Smooth muscle cell (in vitro differentiated cells): ENCODE measurements around the gene AGRN. TPM values are rescaled to one million over a fixed set of nuclear protein-coding genes. Genes with fewer than 3 reads are reported as not detected.

Source experiments
- DNase-seq: peaks from one replicate; lab custom pipeline; 2025; ENCODE audit not compliant: unreplicated experiment; lab: John Stamatoyannopoulos, UW
- H2AFZ ChIP-seq: fragments of 200-600 bp; sonication (generic); 2 replicates; pipeline ENCODE4 v1.6.0; 2016; ENCODE audit warnings: antibody characterized with exemption, low read depth, mild to moderate bottlenecking
- H3F3A ChIP-seq: fragments of 200-600 bp; sonication (generic); 2 replicates; pipeline ENCODE4 v1.6.0; 2017; ENCODE audit warnings: antibody characterized with exemption, low read depth
- H3K27ac ChIP-seq: fragments of 200-600 bp; sonication (generic); 2 replicates; pipeline ENCODE4 v1.5.1; 2016; ENCODE audit warnings: low read depth, mild to moderate bottlenecking
- H3K27me3 ChIP-seq: fragments of 200-600 bp; sonication (generic); 2 replicates; pipeline ENCODE4 v1.6.1; 2016; ENCODE audit warnings: low read depth, mild to moderate bottlenecking
- H3K36me3 ChIP-seq: fragments of 200-600 bp; sonication (generic); 2 replicates; pipeline ENCODE4 v1.5.1; 2016; ENCODE audit warnings: low read depth
- H3K4me1 ChIP-seq: fragments of 200-600 bp; sonication (generic); 2 replicates; pipeline ENCODE4 v1.5.1; 2016; ENCODE audit warnings: low read depth
- H3K4me2 ChIP-seq: fragments of 200-600 bp; sonication (generic); 2 replicates; pipeline ENCODE4 v1.6.0; 2016; ENCODE audit warnings: mild to moderate bottlenecking
- H3K4me3 ChIP-seq: fragments of 200-600 bp; sonication (generic); 2 replicates; pipeline ENCODE4 v1.5.1; 2016; ENCODE audit warnings: mild to moderate bottlenecking
- H3K79me2 ChIP-seq: fragments of 200-600 bp; sonication (generic); 2 replicates; pipeline ENCODE4 v1.6.0; 2016; ENCODE audit warnings: low read depth, mild to moderate bottlenecking
- H3K9ac ChIP-seq: fragments of 200-600 bp; sonication (generic); 2 replicates; pipeline ENCODE4 v1.6.0; 2016; ENCODE audit warnings: low read depth
- H3K9me3 ChIP-seq: fragments of 200-600 bp; sonication (generic); replicated peaks from 2 replicates; pipeline ENCODE4 v1.5.1; 2016; ENCODE audit warnings: low read depth
- H4K20me1 ChIP-seq: fragments of 200-600 bp; sonication (generic); 2 replicates; pipeline ENCODE4 v1.6.0; 2016; ENCODE audit warnings: low read depth
- WGBS: methylation state at CpG from one replicate; pipeline ENCODE4 v1.1.7; 2016; ENCODE audit warnings: low lambda C conversion rate; 5-methylcytosine and 5-hydroxymethylcytosine counted together
- polyA plus RNA-seq: library from polyadenylated mRNA; unstranded; fragments of >200 nt; fragmentation: Nextera tagmentation; extraction: Ambion mirVana; gene quantifications from 2 replicates; pipeline ENCODE4 v1.2.1, GENCODE V29; 2016
- total RNA-seq: library from RNA; depleted of rRNA; stranded (reverse); fragments of >200 nt; gene quantifications from 2 replicates; pipeline ENCODE4 v1.2.3, GENCODE V29; 2014
- TF ChIP-seq, protein P1 (sequence below): fragments of 200-600 bp; sonication (generic); IDR thresholded peaks from 2 replicates; pipeline ENCODE4 v1.5.1; 2017; ENCODE audit warnings: borderline replicate concordance, mild to moderate bottlenecking, antibody characterized with exemption; ENCODE audit not compliant: insufficient read depth, poor library complexity, severe bottlenecking

The AGRN gene
- total and polyA plus RNA-seq, 2 experiments from 2014 or later = 17.5 to 24.7 TPM

DNA sequence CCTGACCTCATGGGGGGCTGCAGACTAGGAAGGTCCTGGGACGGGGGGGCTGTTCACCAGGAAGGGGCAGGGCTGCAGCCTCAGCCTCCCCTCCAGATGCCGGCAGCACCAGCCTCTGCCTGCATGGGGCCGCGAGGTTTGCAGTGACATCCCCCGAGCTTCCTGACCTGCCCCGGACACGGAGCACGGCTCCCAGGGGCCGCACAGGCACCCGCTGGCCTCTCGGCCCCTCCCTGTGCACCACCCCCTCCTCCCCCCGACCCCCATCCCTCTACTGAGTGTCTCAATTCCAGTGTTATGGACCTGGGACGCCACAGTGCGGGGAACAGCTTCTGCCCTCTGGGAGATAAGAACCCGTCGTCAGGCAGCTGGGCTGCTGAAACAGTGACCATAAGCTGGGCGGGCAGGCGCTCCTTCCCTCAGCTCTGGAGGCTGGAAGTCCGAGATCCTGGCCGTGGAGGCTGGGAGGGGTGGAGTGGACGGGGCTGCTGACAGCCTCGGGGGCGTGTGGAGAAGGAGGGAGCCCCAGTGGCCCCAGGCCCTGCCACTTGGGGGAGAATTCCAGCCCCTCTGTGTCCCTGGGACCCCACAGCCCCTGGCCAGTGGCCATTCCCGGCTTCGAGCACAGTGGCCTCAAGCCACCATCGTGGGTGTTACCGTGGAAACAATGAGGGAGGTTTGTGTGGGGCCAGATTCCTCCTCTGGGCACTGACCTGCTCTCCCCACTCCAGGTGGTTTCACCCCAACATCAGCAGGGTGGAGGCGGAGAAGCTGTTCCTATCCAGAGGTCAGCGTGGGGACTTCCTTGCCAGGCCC, 42.6 kb downstream of the AGRN start:
- 46% methylated on average over 27 of the region's 29 CpGs for WGBS
- H2AFZ ChIP-seq = no peak overlapping the region
- peak overlapping the region; percentile 81 for H3K4me2 ChIP-seq
- H3K4me3 ChIP-seq = no peak overlapping the region
- no peak for DNase-seq
- H4K20me1 ChIP-seq = no peaks in the 10 kb centered on the region
- H3K4me1 ChIP-seq = peaks cover 28% of the 10 kb centered on the region
- TF ChIP-seq, protein P1, sequence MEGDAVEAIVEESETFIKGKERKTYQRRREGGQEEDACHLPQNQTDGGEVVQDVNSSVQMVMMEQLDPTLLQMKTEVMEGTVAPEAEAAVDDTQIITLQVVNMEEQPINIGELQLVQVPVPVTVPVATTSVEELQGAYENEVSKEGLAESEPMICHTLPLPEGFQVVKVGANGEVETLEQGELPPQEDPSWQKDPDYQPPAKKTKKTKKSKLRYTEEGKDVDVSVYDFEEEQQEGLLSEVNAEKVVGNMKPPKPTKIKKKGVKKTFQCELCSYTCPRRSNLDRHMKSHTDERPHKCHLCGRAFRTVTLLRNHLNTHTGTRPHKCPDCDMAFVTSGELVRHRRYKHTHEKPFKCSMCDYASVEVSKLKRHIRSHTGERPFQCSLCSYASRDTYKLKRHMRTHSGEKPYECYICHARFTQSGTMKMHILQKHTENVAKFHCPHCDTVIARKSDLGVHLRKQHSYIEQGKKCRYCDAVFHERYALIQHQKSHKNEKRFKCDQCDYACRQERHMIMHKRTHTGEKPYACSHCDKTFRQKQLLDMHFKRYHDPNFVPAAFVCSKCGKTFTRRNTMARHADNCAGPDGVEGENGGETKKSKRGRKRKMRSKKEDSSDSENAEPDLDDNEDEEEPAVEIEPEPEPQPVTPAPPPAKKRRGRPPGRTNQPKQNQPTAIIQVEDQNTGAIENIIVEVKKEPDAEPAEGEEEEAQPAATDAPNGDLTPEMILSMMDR = no peak
- H3K79me2 ChIP-seq = no peaks in the 10 kb centered on the region
- H3K9me3 ChIP-seq = no peaks in the 10 kb centered on the region
- H3K27me3 ChIP-seq = peaks cover 18% of the 10 kb centered on the region
- peak overlapping the region; percentile 37 for H3K9ac ChIP-seq
- no peaks in the 10 kb centered on the region for H3K36me3 ChIP-seq
- H3K27ac ChIP-seq = no peak overlapping the region
- H3F3A ChIP-seq = no peaks in the 10 kb centered on the region

DNA sequence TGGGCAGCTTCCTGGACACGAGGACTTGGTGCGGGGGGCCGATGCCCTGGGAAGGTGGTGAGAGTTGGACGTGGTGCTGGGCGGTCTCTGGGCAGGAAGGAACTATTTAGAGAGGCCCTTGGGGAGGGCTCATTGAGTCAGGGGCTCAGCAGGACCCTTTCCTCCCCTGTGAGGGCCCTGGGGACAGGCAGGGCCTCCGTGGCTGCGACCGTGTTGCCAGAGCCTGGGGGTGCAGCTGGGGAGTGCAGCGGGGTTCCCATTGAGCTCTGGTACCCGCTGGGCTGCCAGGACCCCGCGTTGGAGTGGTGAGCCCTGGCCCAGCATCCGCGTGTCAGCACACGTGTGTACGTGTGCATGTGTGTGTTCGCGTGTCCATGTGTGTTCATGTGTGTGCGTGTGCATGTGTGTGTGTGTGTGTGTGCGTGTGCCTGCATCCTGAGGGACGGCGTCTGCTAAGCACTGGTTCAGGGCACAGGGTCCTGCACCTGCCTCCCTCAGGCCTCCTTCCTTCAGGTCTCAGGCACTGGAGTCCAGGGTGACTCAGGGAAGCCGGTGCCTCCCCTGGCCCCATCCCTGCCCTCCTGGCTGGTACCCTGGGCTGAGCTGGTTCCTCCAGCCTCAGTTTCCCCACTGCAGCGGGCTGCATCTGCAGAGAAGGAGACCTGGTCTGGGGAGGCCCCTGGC, 43.5 kb downstream of the AGRN start:
- DNase-seq = no peak
- no peaks in the 10 kb centered on the region for H3K36me3 ChIP-seq
- H4K20me1 ChIP-seq = no peaks in the 10 kb centered on the region
- no peaks in the 10 kb centered on the region for H3K79me2 ChIP-seq
- TF ChIP-seq, protein P1 = no peak
- H3F3A ChIP-seq = no peaks in the 10 kb centered on the region
- peak overlapping the region; percentile 37 for H3K4me3 ChIP-seq
- peaks cover 30% of the 10 kb centered on the region for H3K4me1 ChIP-seq
- peaks cover 14% of the 10 kb centered on the region for H3K27me3 ChIP-seq
- peak overlapping the region; percentile 79 for H3K27ac ChIP-seq
- no peaks in the 10 kb centered on the region for H3K9me3 ChIP-seq
- WGBS = 83% methylated on average over 21 of the region's 24 CpGs
- H3K4me2 ChIP-seq = peak overlapping the region; percentile 81
- peak overlapping the region; percentile 55 for H3K9ac ChIP-seq
- H2AFZ ChIP-seq = no peak overlapping the region

DNA sequence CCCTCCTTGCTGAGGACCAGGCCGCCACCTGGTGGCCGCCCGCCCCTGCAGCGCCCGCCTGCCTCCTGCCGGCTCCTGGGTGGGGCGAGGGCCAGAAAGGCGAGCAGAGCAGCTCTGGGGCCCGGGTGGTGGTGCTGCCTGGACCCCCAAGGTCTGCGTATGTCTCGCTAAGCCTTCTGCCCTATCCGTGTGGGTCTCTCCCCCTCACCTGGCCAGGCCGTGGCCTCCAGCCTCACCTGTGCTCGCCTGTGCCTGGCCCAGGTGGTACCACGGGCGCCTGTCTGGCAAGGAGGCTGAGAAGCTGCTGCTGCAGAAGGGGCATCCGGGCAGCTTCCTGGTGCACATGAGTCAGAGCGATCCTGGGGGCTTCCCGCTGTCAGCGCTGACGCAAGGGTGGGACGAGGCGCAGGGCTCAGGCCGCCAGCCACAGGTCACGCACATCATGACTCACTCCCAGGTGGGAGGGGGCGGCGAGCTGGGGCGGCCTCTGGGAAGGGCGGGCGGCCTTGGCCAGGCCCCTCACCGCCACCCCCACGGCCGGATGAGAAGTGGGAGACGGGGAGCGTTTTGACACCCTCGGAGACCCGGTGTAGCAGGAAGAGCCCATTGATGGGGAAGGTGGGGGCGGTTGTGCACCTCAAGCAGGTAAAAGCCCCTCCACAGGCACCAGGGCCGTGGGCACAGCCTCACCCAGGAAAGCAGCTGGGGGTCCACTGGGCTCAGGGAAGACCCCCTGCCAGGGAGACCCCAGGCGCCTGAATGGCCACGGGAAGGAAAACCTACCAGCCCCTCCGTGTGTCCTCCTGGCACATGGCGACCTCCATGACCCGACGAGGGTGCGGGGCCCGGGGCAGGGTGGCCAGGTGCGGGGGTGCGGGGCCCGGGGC, 44.3 kb downstream of the AGRN start:
- Histone ChIP-seq H2AFZ (no peak overlapping the region), H3K4me2 (peak overlapping the region; percentile 81), H3K9ac (peak overlapping the region; percentile 81)

More for the DNA sequence above, 44.3 kb downstream of the AGRN start:
- Histone ChIP-seq H3K4me3 (peak overlapping the region; percentile 37), H4K20me1 (no peaks in the 10 kb centered on the region), H3K4me1 (peaks cover 24% of the 10 kb centered on the region), H3K79me2 (no peaks in the 10 kb centered on the region), H3K27ac (peak overlapping the region; percentile 79), H3F3A (no peaks in the 10 kb centered on the region), H3K36me3 (no peaks in the 10 kb centered on the region), H3K27me3 (peaks cover 9% of the 10 kb centered on the region), H3K9me3 (no peaks in the 10 kb centered on the region)
- WGBS = 5% methylated on average over 33 of the region's 50 CpGs
- peak; percentile 78 for DNase-seq
- TF ChIP-seq, protein P1 = peak; percentile 64
